ENCODE measurements around the gene PRKCZ. TPM values are rescaled to one million over a fixed set of nuclear protein-coding genes. Genes with fewer than 3 reads are reported as not detected.

Gene PRKCZ
- total and polyA plus RNA-seq, 2 donors (not counting 1 experiment from before 2014, with no cell fraction given): 1.6 to 2.0 TPM

DNA sequence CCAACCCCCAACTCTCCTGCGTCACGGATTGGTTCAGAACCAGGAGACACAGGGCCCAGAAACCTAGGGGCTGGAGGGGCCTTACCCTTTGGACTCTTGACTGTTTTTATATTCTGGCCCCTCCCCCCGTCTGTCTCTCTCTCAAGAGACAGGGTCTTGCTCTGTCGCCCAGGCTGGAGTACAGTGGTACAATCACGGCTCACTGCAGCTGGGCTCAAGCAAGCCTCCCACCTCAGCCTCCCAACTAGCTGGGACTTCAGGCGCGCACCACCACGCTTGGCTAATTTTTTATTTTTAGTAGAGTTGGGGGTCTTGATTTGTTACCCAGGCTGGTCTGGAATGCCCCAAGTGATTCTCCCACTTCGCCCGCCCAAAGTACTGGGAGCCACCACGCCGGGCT lies 52.5 kb downstream of the PRKCZ start:
- DNase-seq (ENCODE audit: low read depth in 2 of 2): no peak
- no peak overlapping the region for H3K4me2 ChIP-seq (ENCODE audit: extremely low read depth, insufficient read depth, low read length)
- no peaks in the 10 kb centered on the region for H3K36me3 ChIP-seq (ENCODE audit: control insufficient read depth, insufficient read depth, low read length)
- H3K4me3 ChIP-seq (replicated peaks in 1 of 4; ENCODE audit: control extremely low read depth in 1 of 4, insufficient read depth in 1 of 4, low read depth in 3 of 4, low read length in 4 of 4): no peak overlapping the region
- no peak overlapping the region for H2AFZ ChIP-seq (ENCODE audit: low read length)
- TF ChIP-seq, protein P1, sequence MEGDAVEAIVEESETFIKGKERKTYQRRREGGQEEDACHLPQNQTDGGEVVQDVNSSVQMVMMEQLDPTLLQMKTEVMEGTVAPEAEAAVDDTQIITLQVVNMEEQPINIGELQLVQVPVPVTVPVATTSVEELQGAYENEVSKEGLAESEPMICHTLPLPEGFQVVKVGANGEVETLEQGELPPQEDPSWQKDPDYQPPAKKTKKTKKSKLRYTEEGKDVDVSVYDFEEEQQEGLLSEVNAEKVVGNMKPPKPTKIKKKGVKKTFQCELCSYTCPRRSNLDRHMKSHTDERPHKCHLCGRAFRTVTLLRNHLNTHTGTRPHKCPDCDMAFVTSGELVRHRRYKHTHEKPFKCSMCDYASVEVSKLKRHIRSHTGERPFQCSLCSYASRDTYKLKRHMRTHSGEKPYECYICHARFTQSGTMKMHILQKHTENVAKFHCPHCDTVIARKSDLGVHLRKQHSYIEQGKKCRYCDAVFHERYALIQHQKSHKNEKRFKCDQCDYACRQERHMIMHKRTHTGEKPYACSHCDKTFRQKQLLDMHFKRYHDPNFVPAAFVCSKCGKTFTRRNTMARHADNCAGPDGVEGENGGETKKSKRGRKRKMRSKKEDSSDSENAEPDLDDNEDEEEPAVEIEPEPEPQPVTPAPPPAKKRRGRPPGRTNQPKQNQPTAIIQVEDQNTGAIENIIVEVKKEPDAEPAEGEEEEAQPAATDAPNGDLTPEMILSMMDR (conservative IDR thresholded peaks at IDR 0.05 in 1 of 2, IDR thresholded peaks at IDR 0.05 in 1 of 2; ENCODE audit: low read depth in 1 of 2, low read length in 2 of 2): no peak
- TF ChIP-seq EZH2 (IDR thresholded peaks at IDR 0.05; ENCODE audit: low read length, missing control alignments): no peak
- peaks cover 3% of the 10 kb centered on the region for H3K27me3 ChIP-seq (ENCODE audit: control insufficient read depth, insufficient read depth, low read length)
- no peaks in the 10 kb centered on the region for H3K4me1 ChIP-seq (ENCODE audit: control insufficient read depth, extremely low read depth, insufficient read depth, low read length)
- no peak overlapping the region for H3K27ac ChIP-seq (ENCODE audit: insufficient read depth, low read length)
- no peak overlapping the region for H3K9ac ChIP-seq (ENCODE audit: insufficient read depth, low read length)
- no peaks in the 10 kb centered on the region for H3K79me2 ChIP-seq (ENCODE audit: control insufficient read depth, insufficient read depth, low read length)
- H3K9me3 ChIP-seq (ENCODE audit: control insufficient read depth, insufficient read depth, low read depth, low read length): no peaks in the 10 kb centered on the region
- no peaks in the 10 kb centered on the region for H4K20me1 ChIP-seq (ENCODE audit: control insufficient read depth, extremely low read depth, insufficient read depth, low read length)

DNA sequence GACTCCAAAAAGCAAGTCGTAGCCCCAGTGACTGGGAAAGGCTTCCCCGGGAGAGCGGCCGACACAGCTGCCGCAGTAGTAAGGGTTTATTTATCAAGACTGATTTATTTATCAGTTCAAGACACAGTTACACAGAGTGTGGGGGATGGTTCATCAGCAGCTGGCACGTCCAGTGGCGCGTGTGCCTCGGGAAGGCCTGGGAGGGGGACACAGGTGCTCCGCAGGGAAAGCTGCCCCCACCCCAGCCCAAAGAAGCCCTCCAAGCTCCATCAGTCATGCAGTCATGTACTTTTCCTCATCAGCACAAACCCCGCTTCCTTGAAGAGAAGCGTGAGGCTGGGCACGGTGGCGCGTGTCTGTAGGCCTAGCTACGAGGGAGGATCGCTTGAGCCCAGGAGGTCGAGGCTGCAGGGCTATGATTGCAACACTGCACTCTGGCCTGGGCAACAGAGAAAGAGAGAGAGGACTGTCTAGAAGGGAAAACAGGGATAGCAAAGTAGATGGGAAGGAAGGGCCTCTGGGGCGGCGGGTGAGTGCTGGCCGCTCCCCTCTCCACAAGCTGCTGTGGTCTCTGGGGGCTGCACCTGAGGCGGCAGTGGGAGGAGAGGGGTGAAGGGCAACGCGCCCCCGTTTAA lies 53.2 kb downstream of the PRKCZ start:
- no peak overlapping the region for H3K4me3 ChIP-seq (replicated peaks in 1 of 4; ENCODE audit: control extremely low read depth in 1 of 4, insufficient read depth in 1 of 4, low read depth in 3 of 4, low read length in 4 of 4)
- no peak overlapping the region for H3K4me2 ChIP-seq (ENCODE audit: extremely low read depth, insufficient read depth, low read length)
- peaks cover 3% of the 10 kb centered on the region for H3K27me3 ChIP-seq (ENCODE audit: control insufficient read depth, insufficient read depth, low read length)
- no peaks in the 10 kb centered on the region for H3K4me1 ChIP-seq (ENCODE audit: control insufficient read depth, extremely low read depth, insufficient read depth, low read length)
- no peaks in the 10 kb centered on the region for H3K79me2 ChIP-seq (ENCODE audit: control insufficient read depth, insufficient read depth, low read length)
- no peaks in the 10 kb centered on the region for H3K9me3 ChIP-seq (ENCODE audit: control insufficient read depth, insufficient read depth, low read depth, low read length)
- TF ChIP-seq, protein P1 (conservative IDR thresholded peaks at IDR 0.05 in 1 of 2, IDR thresholded peaks at IDR 0.05 in 1 of 2; ENCODE audit: low read depth in 1 of 2, low read length in 2 of 2): no peak
- no peak for TF ChIP-seq EZH2 (IDR thresholded peaks at IDR 0.05; ENCODE audit: low read length, missing control alignments)
- no peak overlapping the region for H3K9ac ChIP-seq (ENCODE audit: insufficient read depth, low read length)
- no peak overlapping the region for H3K27ac ChIP-seq (ENCODE audit: insufficient read depth, low read length)
- no peak overlapping the region for H2AFZ ChIP-seq (ENCODE audit: low read length)
- no peak for DNase-seq (ENCODE audit: low read depth in 2 of 2)
- no peaks in the 10 kb centered on the region for H4K20me1 ChIP-seq (ENCODE audit: control insufficient read depth, extremely low read depth, insufficient read depth, low read length)
- H3K36me3 ChIP-seq (ENCODE audit: control insufficient read depth, insufficient read depth, low read length): no peaks in the 10 kb centered on the region

DNA sequence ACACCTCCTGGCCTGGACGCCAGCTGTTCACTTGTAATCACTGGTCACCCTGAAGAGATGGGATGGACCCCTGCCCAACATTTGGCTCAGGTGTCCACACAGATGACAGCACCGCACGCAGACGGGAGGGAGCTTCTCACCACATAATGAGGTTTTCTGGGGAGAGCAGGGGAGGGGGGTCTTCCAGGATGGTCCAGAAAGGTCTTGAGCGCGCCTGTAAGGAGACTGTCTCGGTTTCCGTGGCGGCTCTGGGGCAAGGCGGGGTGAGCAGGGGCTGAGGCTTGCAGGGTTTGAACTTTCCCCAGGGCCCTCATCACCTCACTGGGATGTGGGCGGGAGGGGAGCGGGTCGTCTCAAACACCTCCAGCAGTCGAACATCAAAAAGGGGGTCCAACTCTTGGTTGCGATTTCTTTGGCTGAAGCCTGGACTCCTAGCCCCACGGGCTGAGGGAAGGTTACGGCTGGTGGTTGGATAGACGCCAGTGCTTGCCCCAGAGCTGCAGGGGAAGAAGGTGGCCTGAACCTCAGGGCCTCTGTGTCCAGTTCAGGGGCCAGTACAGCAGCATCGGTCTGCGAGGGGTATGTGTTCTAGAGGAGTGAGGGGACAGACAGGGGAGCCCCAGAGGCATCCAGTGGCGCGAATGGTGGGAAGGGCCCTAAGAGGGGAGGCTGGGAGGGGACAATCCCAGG lies 53.8 kb downstream of the PRKCZ start:
- no peaks in the 10 kb centered on the region for H3K36me3 ChIP-seq (ENCODE audit: control insufficient read depth, insufficient read depth, low read length)

More for the DNA sequence above, 53.8 kb downstream of the PRKCZ start:
- no peak overlapping the region for H2AFZ ChIP-seq (ENCODE audit: low read length)
- TF ChIP-seq, protein P1 (conservative IDR thresholded peaks at IDR 0.05 in 1 of 2, IDR thresholded peaks at IDR 0.05 in 1 of 2; ENCODE audit: low read depth in 1 of 2, low read length in 2 of 2): no peak
- no peak for TF ChIP-seq EZH2 (IDR thresholded peaks at IDR 0.05; ENCODE audit: low read length, missing control alignments)
- no peaks in the 10 kb centered on the region for H3K4me1 ChIP-seq (ENCODE audit: control insufficient read depth, extremely low read depth, insufficient read depth, low read length)
- H3K79me2 ChIP-seq (ENCODE audit: control insufficient read depth, insufficient read depth, low read length): no peaks in the 10 kb centered on the region
- H3K9ac ChIP-seq (ENCODE audit: insufficient read depth, low read length): no peak overlapping the region
- H3K4me2 ChIP-seq (ENCODE audit: extremely low read depth, insufficient read depth, low read length): no peak overlapping the region
- H3K27ac ChIP-seq (ENCODE audit: insufficient read depth, low read length): no peak overlapping the region
- H3K9me3 ChIP-seq (ENCODE audit: control insufficient read depth, insufficient read depth, low read depth, low read length): no peaks in the 10 kb centered on the region
- no peaks in the 10 kb centered on the region for H4K20me1 ChIP-seq (ENCODE audit: control insufficient read depth, extremely low read depth, insufficient read depth, low read length)
- peaks cover 3% of the 10 kb centered on the region for H3K27me3 ChIP-seq (ENCODE audit: control insufficient read depth, insufficient read depth, low read length)
- H3K4me3 ChIP-seq (replicated peaks in 1 of 4; ENCODE audit: control extremely low read depth in 1 of 4, insufficient read depth in 1 of 4, low read depth in 3 of 4, low read length in 4 of 4): no peak overlapping the region
- DNase-seq (ENCODE audit: low read depth in 2 of 2): no peak
